Left colon (tissue), 2 donors: Measurements from ENCODE around the gene CDS2. TPM values are rescaled to one million over a fixed set of nuclear protein-coding genes. Genes with fewer than 3 reads are reported as not detected.
"Not testable (repeated sequence)": the region's sequence is repeated elsewhere in the genome, so short reads cannot be mapped to it uniquely, and the experiment has no call there.

Experiments
- ATAC-seq: fragments of 200-7000 bp; cut with Tn5 transposase; one replicate; pipeline ENCODE4 v1.9.1; 2020; ENCODE audit warnings: mild to moderate bottlenecking, moderate library complexity
- DNase-seq, 2 donors: peaks; one replicate each; pipeline ENCODE4 v3.0.0-alpha.2; 2020
- intact Hi-C, 2 donors: fragments of 100-400 bp; cut with DNase I in 1 of 2; cut with micrococcal nuclease in 1 of 2; formaldehyde crosslinking; loops; one replicate each; pipeline versions ENCODE4 v1.11.2 to v1.14.0; 2022; cut with DNase I, micrococcal nuclease
- long read RNA-seq: library from polyadenylated mRNA; unstranded; transcript quantifications from one replicate; pipeline ENCODE4 v2.0.0, GENCODE V29; 2021
- total RNA-seq, 2 donors: library from RNA; stranded (reverse); fragmentation: NEBNext Ultra II Directional; extraction: Animal tissue kit (Norgen Biotek cat#: 25700); gene quantifications; one replicate each; pipeline ENCODE4 v1.2.1, GENCODE V29; 2021
- donor health status: DM: no; HTN: no; CAD: no.
- donor health status: DM: yes; HTN: yes; CAD: no.

Gene CDS2
- total RNA-seq, result 10 to 100 TPM; 33.4 to 42.6 TPM
- long read RNA-seq, full-length matches to known transcripts, result 39 of 52 reads
- long read RNA-seq, partial matches to known transcripts, result 5 of 52 reads
- long read RNA-seq, other reads (novel, unspliced or antisense), result 8 of 52 reads

DNA sequence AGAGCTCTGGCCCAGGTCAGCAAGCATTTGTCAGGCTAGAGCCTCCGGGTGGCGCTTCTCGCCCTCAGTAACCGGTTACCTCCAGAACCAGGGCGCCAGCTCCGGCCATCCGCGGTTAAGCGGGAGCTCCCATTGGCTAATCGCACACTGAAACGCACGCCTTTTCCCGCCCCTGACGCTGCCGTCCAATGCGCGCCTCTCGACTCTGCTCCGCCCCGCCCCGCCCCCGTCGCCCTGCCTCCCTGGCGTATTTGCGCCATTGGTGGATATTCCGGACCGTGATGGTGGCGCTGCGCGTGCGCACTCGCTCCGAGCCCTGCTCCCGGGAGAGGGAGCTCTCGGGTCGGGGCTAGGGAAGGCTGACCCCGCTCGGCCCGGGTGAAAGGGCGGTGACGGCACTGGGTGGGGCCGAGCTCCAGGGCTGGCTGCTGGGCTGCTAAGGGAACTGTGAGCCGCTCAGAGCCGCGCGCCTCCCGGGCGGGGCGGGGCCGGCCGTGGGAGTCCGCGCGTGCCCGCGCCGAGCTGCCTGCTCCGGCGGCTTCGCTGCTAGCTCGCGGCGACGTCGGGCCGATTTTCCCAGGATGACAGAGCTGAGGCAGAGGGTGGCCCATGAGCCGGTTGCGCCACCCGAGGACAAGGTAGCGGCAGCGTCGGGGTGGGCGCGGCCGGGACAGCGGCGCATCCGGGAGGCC lies at the start of gene CDS2:
Gene CDS2 (plus strand): TSS at position 497 of the 692 bp plus-strand sequence. CDS start 85 bp downstream, at position 582.
- ATAC-seq, result peak; percentile 88
- DNase-seq, result peak; percentile 100
- intact Hi-C loops, result loop anchor here in 1 of 2 donors (5.0 kb wide), 1 partner anchor 66 kb away; no protein-coding TSS in a partner anchor

- intact Hi-C loops, result no loop called here
- ATAC-seq (no peak), DNase-seq (no peak)
Measured at GRCh38 chr20:5077761-5078387, 48.9 kb upstream of the CDS2 start.

DNA sequence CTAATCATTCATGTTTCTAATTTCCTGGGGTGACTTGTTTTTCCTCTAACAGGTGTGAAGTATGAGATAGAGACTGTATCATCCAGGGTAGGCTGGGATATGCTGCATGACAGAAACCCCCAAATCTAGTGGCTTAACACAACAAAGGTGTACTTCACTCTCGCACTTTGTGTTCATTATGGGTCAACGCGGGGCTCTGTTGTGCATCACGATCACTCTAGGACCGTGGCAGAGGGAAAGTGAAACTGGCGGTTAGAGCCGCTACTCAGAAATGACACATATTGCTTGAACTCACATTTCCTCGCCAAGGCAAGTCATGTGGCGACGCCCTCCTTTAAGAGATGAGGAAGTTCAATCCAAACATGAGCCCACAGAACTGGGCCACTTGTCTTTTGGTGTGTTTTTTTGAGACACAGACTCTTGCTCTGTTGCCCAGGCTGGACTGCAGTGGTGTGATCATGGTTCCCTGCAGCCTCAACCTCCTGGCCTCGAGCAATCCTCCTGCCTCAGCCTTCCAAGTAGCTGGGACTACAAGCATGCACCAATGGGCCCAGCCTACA lies 48.3 kb upstream of the CDS2 start:
- ATAC-seq, result peak; percentile 88
- intact Hi-C loops, result no loop called here
- DNase-seq, result peak; percentile 74 to 85

- ATAC-seq (no peak), DNase-seq (peak; percentile 40 to 42)
- intact Hi-C loops, result no loop called here
Measured at GRCh38 chr20:5080384-5080877, 46.4 kb upstream of the CDS2 start.

GRCh38 chr20:5085380-5085779 lies 41.4 kb upstream of the CDS2 start:
- intact Hi-C loops, result no loop called here
- DNase-seq (no peak), ATAC-seq (no peak)

DNA sequence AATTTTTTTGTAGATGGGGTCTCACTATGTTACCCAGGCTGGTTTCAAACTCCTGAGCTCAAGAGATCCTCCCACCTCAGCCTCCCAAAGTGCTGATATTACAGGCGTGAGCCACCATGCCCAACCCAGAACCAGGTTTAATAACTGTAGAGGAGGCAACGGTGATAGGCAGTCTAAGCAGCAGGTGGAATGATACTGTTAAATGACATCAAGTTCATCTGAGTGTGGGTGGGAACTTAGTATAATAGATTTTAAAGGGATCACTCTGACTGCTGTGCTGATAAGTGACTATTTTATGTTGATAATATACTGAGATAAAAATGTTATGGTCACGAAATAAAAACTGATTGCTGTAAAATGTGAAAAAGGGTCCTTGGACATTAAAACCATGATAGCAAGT lies 38.1 kb upstream of the CDS2 start:
- ATAC-seq, result peak; percentile 89
- intact Hi-C loops, result no loop called here
- DNase-seq, result no peak

- DNase-seq, result no peak
- intact Hi-C loops, result no loop called here
Measured at GRCh38 chr20:5090191-5090590, 36.6 kb upstream of the CDS2 start.

DNA sequence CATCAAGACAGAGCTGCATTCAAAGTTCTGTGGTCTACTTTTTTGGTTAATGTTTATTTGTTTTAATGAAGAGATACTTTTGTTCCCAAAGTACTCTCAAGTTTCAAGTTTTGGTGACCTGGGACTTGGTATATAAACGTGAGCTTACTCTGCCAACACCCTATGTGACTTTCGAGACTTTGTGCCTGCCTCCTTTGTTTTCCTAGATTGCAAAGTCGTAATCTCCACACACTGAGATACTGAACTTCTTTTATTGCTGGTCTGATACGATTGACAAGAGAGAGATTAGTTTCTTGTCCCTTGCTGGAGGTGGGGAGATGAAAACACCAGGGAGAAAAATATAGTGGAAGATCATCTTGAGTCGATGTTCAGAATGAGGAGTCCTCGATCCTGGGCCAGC lies 34.9 kb upstream of the CDS2 start:
- intact Hi-C loops, result no loop called here
- peak; percentile 79 for ATAC-seq

More at GRCh38 chr20:5090191-5090590, 36.6 kb upstream of the CDS2 start:
- ATAC-seq, result no peak

DNA sequence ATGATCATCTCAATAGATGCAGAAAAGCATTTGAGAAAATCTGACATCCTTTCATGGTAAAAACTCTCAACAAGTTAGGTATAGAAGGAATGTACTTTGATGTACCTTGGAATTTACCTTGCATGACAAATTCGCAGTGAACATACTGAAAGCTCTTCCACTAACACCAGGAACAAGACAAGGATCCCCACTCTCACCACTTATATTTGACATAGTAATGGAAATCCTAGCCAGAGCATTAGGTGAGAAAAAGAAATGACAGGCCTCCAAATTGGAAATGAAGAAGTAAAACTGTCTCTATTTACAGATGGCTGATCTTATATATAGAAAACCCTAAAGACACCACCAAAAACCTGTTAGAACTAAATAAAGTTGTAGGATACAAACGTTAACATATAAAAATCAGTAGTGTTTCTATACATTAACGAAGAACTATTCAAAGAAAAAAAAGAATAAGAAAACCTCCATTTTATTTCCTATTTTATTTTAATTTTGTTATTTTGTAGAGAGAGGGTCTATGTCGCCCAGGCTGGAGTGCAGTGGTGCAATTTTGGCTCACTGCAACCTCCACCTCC lies 34.0 kb upstream of the CDS2 start:
- ATAC-seq (no peak), DNase-seq (no peak)
- intact Hi-C loops, result no loop called here

More for the DNA sequence above, 34.9 kb upstream of the CDS2 start:
- no peak for DNase-seq

- intact Hi-C loops, result no loop called here
- DNase-seq (no peak), ATAC-seq (no peak)
Measured at GRCh38 chr20:5095454-5095853, 31.4 kb upstream of the CDS2 start.

DNA sequence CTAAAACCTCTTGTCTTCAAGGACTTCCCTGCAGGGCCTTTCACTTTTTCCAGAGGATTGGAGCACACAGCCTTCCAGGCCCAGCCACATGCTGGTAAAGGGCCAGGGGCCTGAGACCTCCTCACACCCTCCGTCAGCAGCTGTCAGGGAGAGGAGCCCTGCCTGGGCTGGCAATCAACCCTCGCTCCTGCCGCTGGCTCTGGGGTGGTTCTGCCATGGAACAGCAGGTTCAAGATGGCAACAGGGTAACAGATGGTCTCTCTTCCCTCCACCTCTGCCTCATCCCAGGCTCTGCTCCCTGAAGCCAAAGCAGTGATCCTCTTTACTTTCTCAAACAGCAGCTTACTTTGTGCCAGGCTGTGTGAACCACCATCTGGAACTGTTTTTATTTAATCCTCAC lies 30.9 kb upstream of the CDS2 start:
- DNase-seq (no peak), ATAC-seq (no peak)
- intact Hi-C loops, result no loop called here

GRCh38 chr20:5096463-5096862 lies 30.3 kb upstream of the CDS2 start:
- no peak for ATAC-seq
- intact Hi-C loops, result no loop called here
- DNase-seq, result no peak

DNA sequence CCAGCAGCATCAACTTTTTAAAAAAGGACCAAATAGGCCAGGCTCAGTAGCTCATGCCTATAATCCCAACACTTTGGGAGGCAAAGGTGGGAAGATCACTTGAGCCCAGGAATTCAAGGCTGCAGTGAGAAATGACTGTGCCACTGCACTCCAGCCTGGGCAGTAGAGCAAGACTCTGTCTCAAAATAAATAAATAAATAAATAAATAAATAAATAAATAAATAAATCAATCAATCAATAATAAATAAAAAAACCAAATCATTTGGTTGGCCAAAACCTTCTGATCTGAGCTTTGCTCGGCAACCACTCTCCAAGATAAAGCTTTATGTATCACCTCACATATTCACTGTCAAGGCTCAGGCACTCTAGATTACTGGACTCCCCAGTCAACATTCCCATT lies 27.8 kb upstream of the CDS2 start:
- DNase-seq, ATAC-seq, intact Hi-C loops: not testable (repeated sequence)

GRCh38 chr20:5099909-5100308 lies 26.9 kb upstream of the CDS2 start:
- not testable (repeated sequence) for ATAC-seq, DNase-seq
- intact Hi-C loops, result loop anchor here in 1 of 2 donors (10.0 kb wide), 1 partner anchor 95 kb away; the partner anchor contains the start of gene SLC23A2

DNA sequence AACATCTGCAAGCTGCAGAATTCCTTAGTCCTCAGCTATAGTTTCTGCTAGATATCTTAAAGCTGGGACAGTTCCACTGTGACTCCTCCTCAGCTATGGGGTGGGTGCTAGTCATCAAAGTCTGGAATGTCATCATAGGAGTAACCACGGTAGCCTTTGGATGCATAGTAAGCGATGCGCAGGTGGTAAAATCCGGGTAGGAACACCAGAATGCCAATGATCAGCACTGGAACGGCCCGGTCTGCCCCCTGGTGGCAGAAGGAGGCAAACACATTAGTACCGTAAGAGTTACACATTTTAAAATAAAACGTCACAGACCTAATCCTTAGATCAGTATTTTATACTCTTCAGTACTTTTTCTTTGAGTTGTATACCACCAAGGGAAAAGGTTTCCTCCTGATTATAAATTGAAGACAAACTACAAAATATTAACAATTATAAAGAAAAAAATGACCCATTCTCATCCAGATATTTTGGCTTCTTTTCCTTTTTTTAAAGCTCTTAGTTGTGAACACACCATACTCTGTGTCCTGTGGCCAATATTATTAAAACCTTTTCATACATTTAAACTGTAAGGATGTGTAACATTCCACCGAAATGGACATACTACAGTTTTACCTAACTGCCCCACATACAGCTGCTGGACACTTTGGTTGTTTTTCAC lies 26.0 kb upstream of the CDS2 start:
- peak; percentile 87 for ATAC-seq

DNA sequence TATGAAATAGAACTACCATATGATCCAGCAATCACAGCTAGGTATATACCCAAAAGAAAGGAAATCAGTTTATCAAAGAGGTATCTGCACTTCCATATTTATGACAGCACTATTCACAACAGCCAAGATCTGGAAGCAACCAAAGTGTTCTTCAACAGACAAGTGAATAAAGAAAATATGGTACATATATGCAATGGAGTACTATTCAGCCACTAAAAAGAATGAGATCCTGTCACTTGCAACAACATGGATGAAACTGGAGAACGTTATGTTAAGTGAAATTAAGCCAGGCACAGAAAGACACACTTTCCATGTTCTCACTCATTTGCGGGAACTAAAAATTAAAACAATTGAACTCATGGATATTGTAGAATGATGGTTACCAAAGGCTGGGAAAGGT lies 22.3 kb upstream of the CDS2 start:
- ATAC-seq (no peak), DNase-seq (no peak)
- intact Hi-C loops, result loop anchor here in 1 of 2 donors (10.0 kb wide), 1 partner anchor 100 kb away; the partner anchor contains the start of gene SLC23A2

More for the DNA sequence above, 26.0 kb upstream of the CDS2 start:
- DNase-seq, result peak; percentile 46 to 85
- intact Hi-C loops, result loop anchor here in 1 of 2 donors (10.0 kb wide), 1 partner anchor 96 kb away; the partner anchor contains the start of gene SLC23A2

DNA sequence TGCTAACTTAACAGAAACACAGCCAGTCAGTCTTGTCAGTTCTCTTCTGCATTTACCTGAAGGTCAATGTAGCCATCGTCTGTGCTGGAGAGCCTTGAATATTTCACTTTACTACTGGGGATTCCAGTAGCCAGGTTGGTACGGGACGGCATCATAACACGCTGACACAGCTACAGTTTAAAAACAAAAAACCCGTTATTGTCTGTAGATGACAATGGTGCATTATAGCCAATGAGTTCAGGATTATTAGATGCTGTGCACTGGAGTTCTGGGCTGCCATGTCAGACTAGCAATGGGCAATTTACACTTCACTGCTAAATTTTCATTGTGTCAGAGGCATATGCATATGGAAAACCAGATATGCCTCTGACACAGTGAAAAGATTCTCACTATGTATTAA lies 17.5 kb upstream of the CDS2 start:
- no peak for ATAC-seq
- DNase-seq, result no peak
- intact Hi-C loops, result loop anchor here in 1 of 2 donors (10.0 kb wide), 1 partner anchor 104 kb away; the partner anchor contains the start of gene SLC23A2

DNA sequence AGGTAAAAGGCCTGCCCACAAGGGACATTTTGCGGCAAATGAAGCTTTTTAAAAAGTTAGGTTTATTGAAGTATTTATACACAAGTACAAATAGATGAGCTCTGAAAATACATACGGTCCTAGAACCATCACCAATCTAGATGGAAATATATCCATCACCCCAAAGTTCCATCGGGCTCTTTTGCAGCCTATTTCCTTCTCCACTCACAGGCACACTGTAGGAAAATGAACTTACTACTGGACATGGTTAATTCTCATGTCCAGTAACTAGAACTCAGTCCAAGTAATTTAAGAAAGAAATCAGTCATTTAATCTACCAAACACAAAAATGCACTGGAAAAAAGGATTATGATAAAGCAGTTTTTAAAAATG lies 13.2 kb upstream of the CDS2 start:
- intact Hi-C loops, result no loop called here
- ATAC-seq (no peak), DNase-seq (no peak)

DNA sequence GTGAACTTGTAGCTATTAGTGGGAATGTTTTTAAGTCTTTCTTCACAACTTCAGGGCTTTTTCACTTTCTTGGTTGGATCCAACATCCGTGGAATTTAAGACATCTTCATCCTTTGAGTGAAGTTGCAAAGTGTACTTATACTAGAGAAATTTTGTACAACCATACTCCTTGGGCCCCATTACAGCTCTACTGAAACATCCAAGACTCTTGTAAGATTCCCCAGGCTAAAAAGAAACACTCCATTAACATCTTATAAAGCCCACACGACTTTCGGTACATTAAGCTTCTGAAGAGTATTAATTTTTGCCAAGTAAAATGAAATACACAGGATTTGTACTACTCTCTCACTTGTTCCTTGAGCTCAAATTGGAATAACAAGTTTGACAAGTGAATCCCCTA lies 12.4 kb upstream of the CDS2 start:
- DNase-seq (no peak), ATAC-seq (no peak)
- intact Hi-C loops, result no loop called here
